Heart left ventricle (tissue), 16 donors: ENCODE data around the gene MADCAM1. TPM values are rescaled to one million over a fixed set of nuclear protein-coding genes. Genes with fewer than 3 reads are reported as not detected.
"Not testable (repeated sequence)": the region's sequence is repeated elsewhere in the genome, so short reads cannot be mapped to it uniquely, and the experiment has no call there.

Source experiments
- ATAC-seq, 4 donors: fragments of 200-7000 bp; cut with Tn5 transposase; one replicate each; pipeline ENCODE4 v1.9.1; 2020 to 2022; ENCODE audit warnings: moderate library complexity in 4 of 4, mild to moderate bottlenecking in 3 of 4, moderate number of reproducible peaks in 1 of 4
- DNase-seq, 5 donors: peaks; one replicate each; pipeline ENCODE4 v3.0.0-alpha.2; 2020
- H3K27ac ChIP-seq, 12 donors: fragments of 200-600 bp; sonication (generic) in 4 of 12; one replicate each; pipeline versions ENCODE4 v1.5.0 to v1.8.0; 2016 to 2022; ENCODE audit warnings: mild to moderate bottlenecking in 2 of 12
- H3K27me3 ChIP-seq, 9 donors: fragments of 200-600 bp; sonication (generic) in 2 of 9; one replicate each; pipeline versions ENCODE4 v1.5.1 to v1.8.0; 2016 to 2022; ENCODE audit warnings: mild to moderate bottlenecking in 3 of 9
- H3K36me3 ChIP-seq, 9 donors: fragments of 200-600 bp; sonication (generic) in 2 of 9; one replicate each; pipeline versions ENCODE4 v1.5.0 to v1.8.0; 2018 to 2022; ENCODE audit warnings: mild to moderate bottlenecking in 2 of 9
- H3K4me1 ChIP-seq, 12 donors: fragments of 200-600 bp; sonication (generic) in 4 of 12; one replicate each; pipeline versions ENCODE4 v1.5.0 to v1.8.0; 2016 to 2022; ENCODE audit warnings: mild to moderate bottlenecking in 3 of 12
- H3K4me3 ChIP-seq, 12 donors: fragments of 200-600 bp; sonication (generic) in 4 of 12; one replicate each; pipeline versions ENCODE4 v1.5.0 to v1.8.0; 2017 to 2022; ENCODE audit warnings: mild to moderate bottlenecking in 9 of 12, moderate library complexity in 4 of 12
- H3K9me3 ChIP-seq, 12 donors: fragments of 200-600 bp; sonication (generic) in 4 of 12; one replicate each; pipeline versions ENCODE4 v1.5.0 to v1.8.0; 2016 to 2022; ENCODE audit warnings: mild to moderate bottlenecking in 1 of 12
- POLR2A ChIP-seq, 2 donors: fragments of 450-650 bp; IDR thresholded peaks; one replicate each; pipeline ENCODE4 v1.6.1; 2017; ENCODE audit warnings: antibody characterized with exemption in 2 of 2, mild to moderate bottlenecking in 2 of 2, moderate library complexity in 2 of 2
- WGBS, 4 donors: extraction: QIAGEN DNeasy Blood & Tissue Kit in 2 of 4; methylation state at CpG; one replicate each; pipeline versions ENCODE4 v1.1.5 to v1.1.7; 2013 to 2018; 5-methylcytosine and 5-hydroxymethylcytosine counted together
- intact Hi-C, 10 donors: fragments of 100-400 bp; cut with DNase I; formaldehyde crosslinking; loops; one replicate each; pipeline versions ENCODE4 v1.11.1 to v1.14.2; 2022
- long read RNA-seq, 3 donors: library from polyadenylated mRNA; unstranded; transcript quantifications; one replicate each; pipeline ENCODE4 v2.0.0, GENCODE V29; 2020 to 2021
- polyA plus RNA-seq, 2 donors: library from polyadenylated mRNA; stranded (reverse); fragments of 200-250 nt; gene quantifications; one replicate each; pipeline ENCODE4 v1.2.3, GENCODE V29; 2013
- total RNA-seq, 9 donors: library from RNA; depleted of rRNA in 2 of 9; stranded (reverse); fragments of >200 nt in 2 of 9; fragmentation: NEBNext Ultra II Directional in 3 of 9; extraction: Animal tissue kit (Norgen Biotek cat#: 25700) in 3 of 9; gene quantifications; one replicate each; pipeline versions ENCODE4 v1.1.0 to v1.2.4, GENCODE V29; 2016 to 2023
- TF ChIP-seq, protein P1 (sequence below), 12 donors: fragments of 200-600 bp; sonication (generic) in 4 of 12; IDR thresholded peaks; one replicate each; pipeline versions ENCODE4 v1.5.0 to v1.8.0; 2018 to 2022; ENCODE audit warnings: antibody characterized with exemption in 12 of 12, mild to moderate bottlenecking in 5 of 12
- donor health status: ischemic (EF 13 %, LVEDD 7.1; RV severe dilation, severe dysfunction).
- donor health status: healthy with polysubstance abuse.
- donor health status: DM: no; HTN: yes; CAD: no.
- donor health status: DM: no; HTN: no; CAD: no.
- donor health status: ischemic (EF 25% LVEDD 6.9; RV normal size, moderate dysfunction).
- donor health status: ischemic (EF 25% LVEDD 5.7; RV mildly dilated, moderate dysfunction).
- donor health status: healthy.
- donor health status: DM: yes; HTN: yes; CAD: no.
- donor health status: ischemic (EF 35%, LVEDD 5.7; RV mildly dilated, moderate dysfunction).
- donor health status: nonischemic (EF 11% LVEDD 7.7; RV severe dilation, severe dysfunction).
- donor health status: DM: yes; HTN: yes; CAD: no.
- donor health status: PGD.
- donor health status: ischemic (EF 29% LVEDD 5.4; RV normal size, mild dysfunction).
- donor health status: nonischemic (EF 23%, LVEDD 6.1; RV moderate dilation, normal function).

MADCAM1 gene
- total RNA-seq = under 1 TPM in 8 of 9 donors, not detected in 1; 0.23 to 0.56 (median 0.36) TPM
- polyA plus RNA-seq = under 1 TPM; 0.04 to 0.61 TPM
- long read RNA-seq, donor 1, partial matches to known transcripts = 0 of 2 reads
- long read RNA-seq, donor 1, other reads (novel, unspliced or antisense) = 2 of 2 reads
- long read RNA-seq, donor 2, partial matches to known transcripts = 0 of 2 reads
- long read RNA-seq, donor 2, other reads (novel, unspliced or antisense) = 2 of 2 reads
- long read RNA-seq, donor 3, partial matches to known transcripts = 0 of 1 reads
- long read RNA-seq, donor 3, other reads (novel, unspliced or antisense) = 1 of 1 reads

DNA sequence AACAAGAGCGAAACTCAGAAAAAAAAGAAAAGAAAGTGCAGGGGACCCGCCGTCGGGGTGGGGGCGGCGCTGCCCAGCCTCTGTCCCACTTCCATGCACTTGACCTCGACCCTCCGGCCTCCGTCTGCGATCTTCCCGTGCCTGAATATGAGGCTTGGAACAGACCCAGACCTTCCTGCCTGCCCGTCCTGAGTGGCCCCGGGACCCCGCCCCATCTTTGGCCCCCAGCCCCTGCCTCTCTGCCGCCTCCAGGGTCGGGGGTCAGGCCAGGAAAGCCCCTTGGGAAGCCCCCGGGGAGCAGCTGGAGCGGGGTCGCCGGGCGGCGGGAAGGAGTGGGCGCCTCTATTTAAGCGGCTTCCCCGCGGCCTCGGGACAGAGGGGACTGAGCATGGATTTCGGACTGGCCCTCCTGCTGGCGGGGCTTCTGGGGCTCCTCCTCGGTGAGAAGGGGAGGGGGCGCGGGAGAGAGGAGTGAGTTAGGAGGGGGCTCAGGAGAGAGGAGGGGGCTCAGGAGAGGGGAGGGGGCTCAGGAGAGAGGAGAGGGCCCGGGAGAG lies at the start of gene MADCAM1:
TSS of gene MADCAM1 (plus strand) at position 375 of the 554 bp plus-strand sequence. CDS start at position 389, 14 bp downstream.
- intact Hi-C loops = no loop called here
- Histone ChIP-seq H3K27me3 (peaks cover 20 to 50% (median 33%) of the 10 kb centered on the region in 9 donors), H3K36me3 (no peaks in the 10 kb centered on the region), H3K4me1 (peaks cover 0 to 23% (median 5%) of the 10 kb centered on the region in 12 donors), H3K27ac (no peak within 1 kb of the TSS), H3K4me3 (no peak within 1 kb of the TSS), H3K9me3 (no peaks in the 10 kb centered on the region)
- WGBS, 4 donors = 7 to 17% (median 9%) methylated on average over 12 to 33 of the region's 33 CpGs
- ATAC-seq (no peak), DNase-seq (peak in 2 of 5 donors; percentile 5 to 23)
- TF ChIP-seq, protein P1, sequence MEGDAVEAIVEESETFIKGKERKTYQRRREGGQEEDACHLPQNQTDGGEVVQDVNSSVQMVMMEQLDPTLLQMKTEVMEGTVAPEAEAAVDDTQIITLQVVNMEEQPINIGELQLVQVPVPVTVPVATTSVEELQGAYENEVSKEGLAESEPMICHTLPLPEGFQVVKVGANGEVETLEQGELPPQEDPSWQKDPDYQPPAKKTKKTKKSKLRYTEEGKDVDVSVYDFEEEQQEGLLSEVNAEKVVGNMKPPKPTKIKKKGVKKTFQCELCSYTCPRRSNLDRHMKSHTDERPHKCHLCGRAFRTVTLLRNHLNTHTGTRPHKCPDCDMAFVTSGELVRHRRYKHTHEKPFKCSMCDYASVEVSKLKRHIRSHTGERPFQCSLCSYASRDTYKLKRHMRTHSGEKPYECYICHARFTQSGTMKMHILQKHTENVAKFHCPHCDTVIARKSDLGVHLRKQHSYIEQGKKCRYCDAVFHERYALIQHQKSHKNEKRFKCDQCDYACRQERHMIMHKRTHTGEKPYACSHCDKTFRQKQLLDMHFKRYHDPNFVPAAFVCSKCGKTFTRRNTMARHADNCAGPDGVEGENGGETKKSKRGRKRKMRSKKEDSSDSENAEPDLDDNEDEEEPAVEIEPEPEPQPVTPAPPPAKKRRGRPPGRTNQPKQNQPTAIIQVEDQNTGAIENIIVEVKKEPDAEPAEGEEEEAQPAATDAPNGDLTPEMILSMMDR (IDR thresholded peaks at IDR 0.05) = no peak
- no peak for TF ChIP-seq POLR2A (IDR thresholded peaks at IDR 0.05)

DNA sequence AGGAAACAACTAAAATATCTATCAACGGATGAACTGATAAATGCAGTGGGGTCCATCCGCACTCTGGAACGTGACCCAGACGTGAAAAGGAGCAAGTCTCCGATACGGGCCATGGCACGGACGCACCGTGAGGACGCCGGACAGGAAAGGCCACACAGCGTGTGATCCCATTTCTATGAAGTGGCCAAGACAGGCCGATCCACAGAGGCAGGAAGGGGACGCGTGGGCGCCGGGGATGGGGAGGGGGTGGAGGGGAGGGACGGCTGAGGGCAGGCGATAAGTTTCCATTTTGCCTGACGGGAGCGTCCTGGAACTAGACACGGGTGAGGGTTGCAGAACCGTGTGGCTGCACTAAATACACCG lies 49.2 kb upstream of the MADCAM1 start:
- DNase-seq (no peak), ATAC-seq (peak in 2 of 4 donors; percentile 31 to 67)
- Histone ChIP-seq H3K36me3 (no peaks in the 10 kb centered on the region), H3K9me3 (no peaks in the 10 kb centered on the region), H3K27me3 (no peaks in the 10 kb centered on the region), H3K4me1 (peaks cover 0 to 14% (median 11%) of the 10 kb centered on the region in 12 donors), H3K4me3 (no peak overlapping the region), H3K27ac (peak overlapping the region in 2 of 12 donors; percentile 35 to 42)
- intact Hi-C loops = no loop called here
- TF ChIP-seq, protein P1 (IDR thresholded peaks at IDR 0.05) = no peak
- no peak for TF ChIP-seq POLR2A (IDR thresholded peaks at IDR 0.05)
- WGBS, 4 donors = 64 to 81% (median 75%) methylated on average over 24 of the region's 24 CpGs

DNA sequence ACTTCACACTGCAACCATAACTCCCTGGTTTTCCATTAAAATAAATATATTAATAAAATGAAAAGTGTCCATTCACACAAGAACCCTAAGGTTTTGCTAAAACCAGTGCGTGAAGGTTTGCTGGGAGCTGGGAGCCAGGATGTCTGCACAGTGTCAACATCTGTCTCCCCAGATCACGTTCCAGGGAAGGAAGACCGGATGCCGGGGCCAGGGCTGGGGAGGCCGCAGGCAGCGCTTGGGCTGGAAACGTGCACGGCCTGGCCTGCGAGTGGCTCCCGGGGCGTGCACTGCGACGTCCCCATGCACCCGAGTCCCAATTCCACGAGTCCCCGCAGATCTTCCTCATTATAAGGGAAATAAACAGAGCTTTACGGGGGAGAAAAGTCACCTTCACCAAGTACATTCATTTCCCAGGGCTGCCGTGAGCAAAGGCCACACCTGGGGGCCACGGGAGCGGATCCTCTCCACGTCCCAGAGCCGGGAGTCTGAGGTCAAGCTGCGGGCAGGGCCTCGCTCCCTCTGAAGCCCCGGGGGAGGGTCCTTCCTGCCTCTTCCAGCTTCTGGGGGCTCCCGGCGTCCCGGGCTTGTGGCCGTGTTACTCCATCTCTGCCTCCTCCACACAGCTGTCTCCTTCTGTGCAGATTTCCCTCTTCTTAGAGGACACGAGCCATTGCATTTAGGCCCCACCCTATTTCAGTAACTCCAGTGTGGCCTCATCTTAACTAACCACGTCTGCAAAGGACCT lies 48.3 kb upstream of the MADCAM1 start:
- H3K27ac ChIP-seq = peak overlapping the region in 8 of 12 donors; percentile 4 to 75 (median 37)
- DNase-seq (peak in 2 of 5 donors; percentile 47 to 56), ATAC-seq (peak; percentile 27 to 84 (median 70))
- H3K9me3 ChIP-seq = no peaks in the 10 kb centered on the region
- TF ChIP-seq, protein P1 (IDR thresholded peaks at IDR 0.05) = no peak
- TF ChIP-seq POLR2A (IDR thresholded peaks at IDR 0.05) = no peak
- no peaks in the 10 kb centered on the region for H3K36me3 ChIP-seq
- intact Hi-C loops = no loop called here
- peaks cover 0 to 14% (median 11%) of the 10 kb centered on the region in 12 donors for H3K4me1 ChIP-seq
- no peaks in the 10 kb centered on the region for H3K27me3 ChIP-seq
- WGBS, 4 donors = 24 to 39% (median 33%) methylated on average over 31 of the region's 31 CpGs
- no peak overlapping the region for H3K4me3 ChIP-seq

GRCh38 chr19:449916-450315 lies 46.4 kb upstream of the MADCAM1 start:
- Histone ChIP-seq H3K27me3 (no peaks in the 10 kb centered on the region), H3K4me1 (peaks cover 0 to 14% (median 11%) of the 10 kb centered on the region in 12 donors), H3K36me3 (no peaks in the 10 kb centered on the region), H3K4me3 (no peak overlapping the region), H3K9me3 (no peaks in the 10 kb centered on the region), H3K27ac (no peak overlapping the region)
- TF ChIP-seq, protein P1 (IDR thresholded peaks at IDR 0.05) = no peak
- TF ChIP-seq POLR2A (IDR thresholded peaks at IDR 0.05) = no peak
- ATAC-seq (no peak), DNase-seq (no peak)
- 92 to 96% (median 95%) methylated on average over 20 of the region's 20 CpGs for WGBS, 4 donors
- intact Hi-C loops = no loop called here

- peaks cover 0 to 14% (median 11%) of the 10 kb centered on the region in 12 donors for H3K4me1 ChIP-seq
- H3K27ac ChIP-seq, H3K36me3 ChIP-seq, H3K27me3 ChIP-seq, ATAC-seq, DNase-seq, H3K4me3 ChIP-seq, H3K9me3 ChIP-seq, intact Hi-C loops: not testable (repeated sequence)
- 93 to 98% (median 94%) methylated on average over 33 of the region's 33 CpGs for WGBS, 4 donors
These were observed 45.3 kb upstream of the MADCAM1 start for GRCh38 chr19:450912-451481.
